HCT116 (cell line): ENCODE measurements around the gene ATP8A2. TPM values are rescaled to one million over a fixed set of nuclear protein-coding genes. Genes with fewer than 3 reads are reported as not detected.

ENCODE experiments used
- ATAC-seq: fragments of 200-7000 bp; cut with Tn5 transposase; 2 replicates; pipeline ENCODE4 v1.9.1; 2020; ENCODE audit warnings: mild to moderate bottlenecking, moderate library complexity
- BruUV-seq: library from RNA; stranded (reverse); fragments of 400-500 nt; replicated peaks from 2 replicates; lab custom pipeline; 2021; lab: Mats Ljungman, UMichigan
- CTCF ChIA-PET: fragments of 300-600 bp; sonication (Branson Sonifier 250); formaldehyde crosslinking; loops from one replicate; lab custom pipeline; 2021; ENCODE audit warnings: antibody characterized with exemption; lab: Charles Lee
- POLR2A ChIA-PET: fragments of 300-600, 350-600 bp; sonication (Branson Sonifier 250); formaldehyde crosslinking; loops from one replicate; lab custom pipeline; 2021; ENCODE audit warnings: antibody characterized with exemption; lab: Charles Lee
- RAD21 ChIA-PET, 2 experiments: fragments of 300-600 bp; sonication (Branson Sonifier 250); formaldehyde crosslinking; loops; one replicate each; lab custom pipeline; 2023; ENCODE audit warnings: low total read pairs in 2 of 2; ENCODE audit not compliant: uncharacterized antibody in 2 of 2, unreplicated experiment in 2 of 2, low non-redundant PET in 1 of 2; lab: Charles Lee
- DNase-seq: peaks from one replicate; pipeline ENCODE4 v3.0.0-alpha.2; 2010; ENCODE audit warnings: low read depth, low spot score
- H2AFZ ChIP-seq: fragments of 200-600 bp; shearing (Covaris generic), sonication (generic); 2 replicates; pipeline ENCODE4 v1.6.1; 2017; ENCODE audit warnings: low read depth, mixed run types, mixed read lengths, antibody characterized with exemption, low read length; ENCODE audit not compliant: poor library complexity, severe bottlenecking
- H3K27ac ChIP-seq: 2 replicates; pipeline ENCODE4 v1.5.1; 2012; ENCODE audit warnings: low read depth, low read length
- H3K27me3 ChIP-seq: fragments of 200-600 bp; sonication (generic); 2 replicates; pipeline ENCODE4 v1.6.1; 2016; ENCODE audit warnings: mixed run types, low read length, mixed read lengths; ENCODE audit not compliant: insufficient read depth
- H3K36me3 ChIP-seq, 2 experiments: fragments of 200-500 bp in 1 of 2; fragments of 200-600 bp in 1 of 2; sonication (Bioruptor generic) in 1 of 2; sonication (generic) in 1 of 2; 2 replicates each; pipeline versions ENCODE4 v1.5.1 to v1.6.1; 2014 to 2016; ENCODE audit warnings: low read length in 2 of 2, inconsistent platforms in 1 of 2, mixed read lengths in 1 of 2, mixed run types in 1 of 2; ENCODE audit not compliant: insufficient read depth in 2 of 2, control insufficient read depth in 1 of 2
- H3K4me1 ChIP-seq, 2 experiments: fragments of 200-600 bp in 1 of 2; sonication (generic) in 1 of 2; 2 replicates each; pipeline versions ENCODE4 v1.5.1 to v1.6.1; 2012 to 2017; ENCODE audit warnings: low read length in 2 of 2, inconsistent platforms in 1 of 2, mild to moderate bottlenecking in 1 of 2, mixed read lengths in 1 of 2, mixed run types in 1 of 2, moderate library complexity in 1 of 2; ENCODE audit not compliant: insufficient read depth in 2 of 2, control insufficient read depth in 1 of 2
- H3K4me2 ChIP-seq: fragments of 200-600 bp; sonication (generic); 2 replicates; pipeline ENCODE4 v1.6.1; 2017; ENCODE audit warnings: mixed run types, low read length, mixed read lengths
- H3K4me3 ChIP-seq, 2 experiments: fragments of 200-600 bp in 1 of 2; sonication (generic) in 1 of 2; replicated peaks in 1 of 2; 2 replicates each; pipeline ENCODE4 v1.5.1; 2011 to 2016; ENCODE audit warnings: low read length in 2 of 2, control low read depth in 1 of 2, low read depth in 1 of 2, mild to moderate bottlenecking in 1 of 2, mixed read lengths in 1 of 2, mixed run types in 1 of 2
- H3K79me2 ChIP-seq: fragments of 200-600 bp; sonication (generic); 2 replicates; pipeline ENCODE4 v1.6.1; 2017; ENCODE audit warnings: mild to moderate bottlenecking, mixed run types, low read length, moderate library complexity, mixed read lengths; ENCODE audit not compliant: insufficient read depth
- H3K9ac ChIP-seq: fragments of 200-600 bp; sonication (generic); 2 replicates; pipeline ENCODE4 v1.6.1; 2016; ENCODE audit warnings: low read length, mixed read lengths
- H3K9me2 ChIP-seq: fragments of 200-600 bp; sonication (generic), shearing (Covaris generic); 2 replicates; pipeline ENCODE4 v1.6.1; 2017; ENCODE audit warnings: mixed run types, mild to moderate bottlenecking, moderate library complexity; ENCODE audit not compliant: insufficient read depth
- H3K9me3 ChIP-seq, 2 experiments: fragments of 200-500 bp in 1 of 2; fragments of 200-600 bp in 1 of 2; sonication (Bioruptor generic) in 1 of 2; sonication (generic) in 1 of 2; 2 replicates each; pipeline ENCODE4 v1.6.1; 2014 to 2017; ENCODE audit warnings: low read length in 2 of 2, mixed read lengths in 2 of 2, inconsistent platforms in 1 of 2, low read depth in 1 of 2, mild to moderate bottlenecking in 1 of 2, mixed run types in 1 of 2, moderate library complexity in 1 of 2; ENCODE audit not compliant: control insufficient read depth in 1 of 2, insufficient read depth in 1 of 2
- H4K20me1 ChIP-seq: fragments of 200-600 bp; sonication (generic), shearing (Covaris generic); 2 replicates; pipeline ENCODE4 v1.6.1; 2017; ENCODE audit warnings: mixed run types, mild to moderate bottlenecking, moderate library complexity; ENCODE audit not compliant: insufficient read depth
- CBX3 ChIP-seq: IDR thresholded peaks from 2 replicates; pipeline ENCODE4 v1.6.1; 2012; ENCODE audit warnings: low read depth
- ELF1 ChIP-seq: IDR thresholded peaks from 2 replicates; pipeline ENCODE4 v1.6.1; 2012; ENCODE audit warnings: low read depth, borderline replicate concordance
- EZH2phosphoT487 ChIP-seq: fragments of 200-600 bp; IDR thresholded peaks from 2 replicates; pipeline ENCODE4 v1.6.1; 2018; ENCODE audit warnings: antibody characterized with exemption, borderline replicate concordance
- POLR2AphosphoS5 ChIP-seq: IDR thresholded peaks from 2 replicates; pipeline ENCODE4 v1.6.1; 2011; ENCODE audit warnings: mild to moderate bottlenecking, low read depth, low read length, moderate library complexity
- RAD21 ChIP-seq: IDR thresholded peaks from 2 replicates; pipeline ENCODE4 v1.6.1; 2012; ENCODE audit warnings: low read depth, mild to moderate bottlenecking
- SIN3A ChIP-seq: IDR thresholded peaks from 2 replicates; pipeline ENCODE4 v1.6.1; 2012; ENCODE audit warnings: low read depth
- SP1 ChIP-seq: IDR thresholded peaks from 2 replicates; pipeline ENCODE4 v1.6.1; 2012; ENCODE audit warnings: low read depth
- SRF ChIP-seq: IDR thresholded peaks from 2 replicates; pipeline ENCODE4 v1.6.1; 2012; ENCODE audit warnings: low read depth
- TCF7L2 ChIP-seq: IDR thresholded peaks from 2 replicates; pipeline ENCODE4 v1.7.0; 2011; ENCODE audit warnings: borderline replicate concordance, inconsistent platforms; ENCODE audit not compliant: insufficient read depth, insufficient read length; ENCODE audit errors: extremely low read depth
- YY1 ChIP-seq: IDR thresholded peaks from 2 replicates; pipeline ENCODE4 v1.6.1; 2011; ENCODE audit warnings: low read length, low read depth, moderate library complexity, mild to moderate bottlenecking; ENCODE audit not compliant: insufficient replicate concordance; ENCODE audit errors: extremely low read depth
- ZFX ChIP-seq: fragments of 450-650 bp; IDR thresholded peaks from 2 replicates; pipeline ENCODE4 v1.6.1; 2017
- intact Hi-C: fragments of 100-400 bp; cut with micrococcal nuclease; formaldehyde crosslinking; loops from 2 replicates; pipeline ENCODE4 v1.10.0; 2022
- total RNA-seq: library from RNA; stranded (reverse); gene quantifications from one replicate; pipeline ENCODE4 v1.2.1, GENCODE V29; 2021; ENCODE audit not compliant: unreplicated experiment
- TF ChIP-seq, protein P1 (sequence below): IDR thresholded peaks from 2 replicates; pipeline ENCODE4 v1.6.1; 2012
- TF ChIP-seq, protein P2 (sequence below): IDR thresholded peaks from 2 replicates; pipeline ENCODE4 v1.6.1; 2012; ENCODE audit warnings: low read depth

Gene ATP8A2
- total RNA-seq, 1 experiment from 2014 or later: not detected

DNA sequence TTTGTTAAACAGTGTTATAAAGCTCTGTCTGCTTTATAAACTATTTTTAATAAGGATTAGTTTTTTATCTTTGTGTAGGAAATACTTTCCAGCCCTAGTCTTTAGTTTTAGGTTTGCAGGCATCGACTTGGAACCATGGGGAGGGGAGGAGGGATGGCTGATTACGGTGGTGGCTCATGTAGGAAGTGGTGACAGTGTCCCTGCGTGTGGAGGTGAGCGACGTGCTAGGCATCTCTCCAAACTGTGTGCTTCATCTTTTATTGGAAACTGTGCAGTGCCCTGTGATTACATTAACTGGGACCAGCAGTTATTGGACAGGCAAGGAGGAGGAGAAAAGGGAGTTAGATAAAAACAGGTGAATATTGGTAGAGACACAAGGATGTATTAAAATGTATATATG lies 203.8 kb downstream of the ATP8A2 start:
- H3K36me3 ChIP-seq: no peaks in the 10 kb centered on the region
- ATAC-seq: no peak
- no peaks in the 10 kb centered on the region for H3K4me1 ChIP-seq
- intact Hi-C loops: loop anchor here (2.0 to 10.0 kb wide), 3 partner anchors 487 to 1129 kb away; no protein-coding TSS in a partner anchor
- H3K79me2 ChIP-seq: no peaks in the 10 kb centered on the region
- RAD21 ChIA-PET: no interaction called here
- TF ChIP-seq EZH2phosphoT487 (no peak), ELF1 (no peak), SRF (no peak), POLR2AphosphoS5 (no peak), RAD21 (no peak), SP1 (no peak), SIN3A (no peak), ZFX (no peak), CBX3 (no peak), YY1 (no peak), TCF7L2 (no peak)
- TF ChIP-seq, protein P1, sequence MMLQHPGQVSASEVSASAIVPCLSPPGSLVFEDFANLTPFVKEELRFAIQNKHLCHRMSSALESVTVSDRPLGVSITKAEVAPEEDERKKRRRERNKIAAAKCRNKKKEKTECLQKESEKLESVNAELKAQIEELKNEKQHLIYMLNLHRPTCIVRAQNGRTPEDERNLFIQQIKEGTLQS: no peak
- TF ChIP-seq, protein P2, sequence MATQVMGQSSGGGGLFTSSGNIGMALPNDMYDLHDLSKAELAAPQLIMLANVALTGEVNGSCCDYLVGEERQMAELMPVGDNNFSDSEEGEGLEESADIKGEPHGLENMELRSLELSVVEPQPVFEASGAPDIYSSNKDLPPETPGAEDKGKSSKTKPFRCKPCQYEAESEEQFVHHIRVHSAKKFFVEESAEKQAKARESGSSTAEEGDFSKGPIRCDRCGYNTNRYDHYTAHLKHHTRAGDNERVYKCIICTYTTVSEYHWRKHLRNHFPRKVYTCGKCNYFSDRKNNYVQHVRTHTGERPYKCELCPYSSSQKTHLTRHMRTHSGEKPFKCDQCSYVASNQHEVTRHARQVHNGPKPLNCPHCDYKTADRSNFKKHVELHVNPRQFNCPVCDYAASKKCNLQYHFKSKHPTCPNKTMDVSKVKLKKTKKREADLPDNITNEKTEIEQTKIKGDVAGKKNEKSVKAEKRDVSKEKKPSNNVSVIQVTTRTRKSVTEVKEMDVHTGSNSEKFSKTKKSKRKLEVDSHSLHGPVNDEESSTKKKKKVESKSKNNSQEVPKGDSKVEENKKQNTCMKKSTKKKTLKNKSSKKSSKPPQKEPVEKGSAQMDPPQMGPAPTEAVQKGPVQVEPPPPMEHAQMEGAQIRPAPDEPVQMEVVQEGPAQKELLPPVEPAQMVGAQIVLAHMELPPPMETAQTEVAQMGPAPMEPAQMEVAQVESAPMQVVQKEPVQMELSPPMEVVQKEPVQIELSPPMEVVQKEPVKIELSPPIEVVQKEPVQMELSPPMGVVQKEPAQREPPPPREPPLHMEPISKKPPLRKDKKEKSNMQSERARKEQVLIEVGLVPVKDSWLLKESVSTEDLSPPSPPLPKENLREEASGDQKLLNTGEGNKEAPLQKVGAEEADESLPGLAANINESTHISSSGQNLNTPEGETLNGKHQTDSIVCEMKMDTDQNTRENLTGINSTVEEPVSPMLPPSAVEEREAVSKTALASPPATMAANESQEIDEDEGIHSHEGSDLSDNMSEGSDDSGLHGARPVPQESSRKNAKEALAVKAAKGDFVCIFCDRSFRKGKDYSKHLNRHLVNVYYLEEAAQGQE: no peak
- TF ChIP-seq, all 23 proteins: peak for 0
- H2AFZ ChIP-seq: no peak overlapping the region
- no peaks in the 10 kb centered on the region for H3K9me2 ChIP-seq
- POLR2A ChIA-PET: no interaction called here
- H3K4me2 ChIP-seq: no peak overlapping the region
- no peak overlapping the region for H3K4me3 ChIP-seq
- H3K9ac ChIP-seq: no peak overlapping the region
- no peak for DNase-seq
- H3K27ac ChIP-seq: no peak overlapping the region
- no TSS peak for BruUV-seq
- peaks cover 63% of the 10 kb centered on the region for H3K27me3 ChIP-seq
- H4K20me1 ChIP-seq: no peaks in the 10 kb centered on the region
- H3K9me3 ChIP-seq: no peaks in the 10 kb centered on the region
- CTCF ChIA-PET: no interaction called here
